Gastrocnemius medialis (tissue), 4 donors: ENCODE results near the gene CIPC. TPM values are rescaled to one million over a fixed set of nuclear protein-coding genes. Genes with fewer than 3 reads are reported as not detected.

Source experiments
- ATAC-seq, 2 donors: fragments of 150-250 bp; one replicate each; pipeline ENCODE4 v1.9.1; 2016
- DNase-seq, 2 donors: peaks; one replicate each; pipeline ENCODE4 v3.0.0-alpha.2; 2019
- H3K27ac ChIP-seq, 4 donors: fragments of 200-600 bp; sonication (generic); 1 replicate in 1 of 4; 2 replicates in 3 of 4; pipeline ENCODE4 v1.5.1; 2016 to 2018; ENCODE audit warnings: mild to moderate bottlenecking in 2 of 4, moderate library complexity in 1 of 4
- H3K27me3 ChIP-seq, 3 donors: fragments of 200-600 bp; sonication (generic) in 2 of 3; 1 replicate in 1 of 3; 2 replicates in 2 of 3; pipeline versions ENCODE4 v1.5.1 to v1.6.0; 2016 to 2019; ENCODE audit warnings: mild to moderate bottlenecking in 1 of 3, moderate library complexity in 1 of 3
- H3K36me3 ChIP-seq, 2 donors: fragments of 200-600 bp; sonication (generic) in 1 of 2; one replicate each; pipeline ENCODE4 v1.5.1; 2017 to 2018
- H3K4me1 ChIP-seq, 2 donors: fragments of 200-600 bp; sonication (generic) in 1 of 2; one replicate each; pipeline ENCODE4 v1.5.1; 2016 to 2017; ENCODE audit warnings: mild to moderate bottlenecking in 2 of 2
- H3K4me3 ChIP-seq, 4 donors: fragments of 200-600 bp; sonication (generic) in 3 of 4; 1 replicate in 1 of 4; 2 replicates in 3 of 4; pipeline ENCODE4 v1.5.1; 2016 to 2019; ENCODE audit warnings: mild to moderate bottlenecking in 2 of 4
- H3K9me3 ChIP-seq, 3 donors: fragments of 200-600 bp; sonication (generic) in 2 of 3; 1 replicate in 1 of 3; 2 replicates in 2 of 3; pipeline ENCODE4 v1.5.1; 2016 to 2019
- CTCF ChIP-seq, 5 experiments: fragments of 450-650 bp in 3 of 5; fragments of 200-600 bp in 2 of 5; sonication (generic) in 2 of 5; IDR thresholded peaks in 4 of 5; conservative IDR thresholded peaks in 1 of 5; 1 replicate in 4 of 5; 2 replicates in 1 of 5; pipeline ENCODE4 v1.5.1; 2016 to 2019; ENCODE audit warnings: antibody characterized with exemption in 5 of 5, mild to moderate bottlenecking in 3 of 5, moderate library complexity in 3 of 5
- POLR2A ChIP-seq, 2 donors: fragments of 450-650 bp; IDR thresholded peaks; one replicate each; pipeline ENCODE4 v1.6.1; 2017; ENCODE audit warnings: antibody characterized with exemption in 2 of 2, mild to moderate bottlenecking in 2 of 2, moderate library complexity in 2 of 2
- in situ Hi-C, 4 donors: fragments of 200-750 bp; cut with MboI; loops; one replicate each; pipeline versions ENCODE4 v1.15.0 to v1.8.0; 2017; ENCODE audit warnings: low sequenced_read_pairs in 4 of 4
- intact Hi-C: fragments of 100-400 bp; cut with DNase I; formaldehyde crosslinking; loops from one replicate; pipeline ENCODE4 v1.15.1; 2023; ENCODE audit warnings: low total_unique reads
- total RNA-seq, 4 donors: library from RNA; depleted of rRNA; stranded (reverse); fragments of >200 nt; gene quantifications; one replicate each; pipeline versions ENCODE4 v1.1.0 to v1.2.3, GENCODE V29; 2016

The CIPC gene
- total RNA-seq = 100 to 1,000 TPM; 114 to 178 (median 120) TPM

- Histone ChIP-seq H3K9me3 (no peaks in the 10 kb centered on the region), H3K4me1 (peaks cover 54 to 58% of the 10 kb centered on the region in 2 donors), H3K27ac (peak within 1 kb of the TSS; percentile 93 to 99 (median 98)), H3K27me3 (no peaks in the 10 kb centered on the region), H3K36me3 (no peaks in the 10 kb centered on the region), H3K4me3 (peak within 1 kb of the TSS; percentile 71 to 90 (median 85))
- DNase-seq (peak; percentile 100), ATAC-seq (peak; percentile 70 to 72)
- in situ Hi-C loops = loop anchor here in 1 of 4 donors (25.0 kb wide), 1 partner anchor 386 kb away; no protein-coding TSS in a partner anchor
- intact Hi-C loops = loop anchor here (1.0 to 5.0 kb wide), 7 partner anchors 21 to 286 kb away; partner anchors contain the start of genes ANGEL1, IRF2BPL and POMT2
- no peak for TF ChIP-seq CTCF (IDR thresholded peaks at IDR 0.05 in 4 of 5, conservative IDR thresholded peaks at IDR 0.05 in 1 of 5)
- TF ChIP-seq POLR2A (IDR thresholded peaks at IDR 0.05) = peak; percentile 89 to 94
Measured at GRCh38 chr14:77097700-77098528, at the start of gene CIPC. Gene CIPC, plus strand, starts transcription at chr14:77098258. Its CDS starts 7,451 bp downstream, at chr14:77105709.

- Histone ChIP-seq H3K36me3 (no peaks in the 10 kb centered on the region), H3K4me3 (no peak overlapping the region), H3K27ac (peak overlapping the region; percentile 73 to 90 (median 82)), H3K9me3 (peaks cover 0 to 8% (median 8%) of the 10 kb centered on the region in 3 donors), H3K4me1 (peaks cover 18 to 40% of the 10 kb centered on the region in 2 donors), H3K27me3 (no peaks in the 10 kb centered on the region)
- in situ Hi-C loops (no loop called here), intact Hi-C loops (no loop called here)
- DNase-seq (peak; percentile 65 to 82), ATAC-seq (peak; percentile 26 to 40)
- no peak for TF ChIP-seq CTCF (IDR thresholded peaks at IDR 0.05 in 4 of 5, conservative IDR thresholded peaks at IDR 0.05 in 1 of 5)
- TF ChIP-seq POLR2A (IDR thresholded peaks at IDR 0.05) = no peak
Measured at GRCh38 chr14:77051116-77051515, 46.9 kb upstream of the CIPC start.

GRCh38 chr14:77052281-77053044 is 45.6 kb upstream of the CIPC start:
- no peaks in the 10 kb centered on the region for H3K27me3 ChIP-seq
- H3K4me3 ChIP-seq = no peak overlapping the region
- H3K36me3 ChIP-seq = no peaks in the 10 kb centered on the region
- DNase-seq (peak; percentile 75 to 87), ATAC-seq (peak; percentile 49 to 60)
- intact Hi-C loops (loop anchor here (1.0 kb wide), 1 partner anchor 139 kb away; no protein-coding TSS in a partner anchor), in situ Hi-C loops (no loop called here)
- TF ChIP-seq CTCF (IDR thresholded peaks at IDR 0.05 in 4 of 5, conservative IDR thresholded peaks at IDR 0.05 in 1 of 5) = no peak
- no peak for TF ChIP-seq POLR2A (IDR thresholded peaks at IDR 0.05)
- peaks cover 0 to 8% (median 8%) of the 10 kb centered on the region in 3 donors for H3K9me3 ChIP-seq
- H3K27ac ChIP-seq = peak overlapping the region; percentile 73 to 90 (median 82)
- peaks cover 17 to 34% of the 10 kb centered on the region in 2 donors for H3K4me1 ChIP-seq

- TF ChIP-seq CTCF (IDR thresholded peaks at IDR 0.05 in 4 of 5, conservative IDR thresholded peaks at IDR 0.05 in 1 of 5) (peak; percentile 65 to 85 (median 80)), POLR2A (IDR thresholded peaks at IDR 0.05) (no peak)
- intact Hi-C loops = loop anchor here (1.0 kb wide), 1 partner anchor 140 kb away; no protein-coding TSS in a partner anchor
- peaks cover 17 to 34% of the 10 kb centered on the region in 2 donors for H3K4me1 ChIP-seq
- in situ Hi-C loops = no loop called here
- ATAC-seq = peak in 1 of 2 donors; percentile 9
- peak overlapping the region; percentile 73 to 90 (median 82) for H3K27ac ChIP-seq
- no peak overlapping the region for H3K4me3 ChIP-seq
- H3K27me3 ChIP-seq = no peaks in the 10 kb centered on the region
- H3K36me3 ChIP-seq = no peaks in the 10 kb centered on the region
- DNase-seq = peak in 1 of 2 donors; percentile 54
- H3K9me3 ChIP-seq = peaks cover 0 to 8% (median 8%) of the 10 kb centered on the region in 3 donors
Measured at GRCh38 chr14:77053046-77053841, 44.8 kb upstream of the CIPC start.
